ENCODE results near the gene SGSH.

SGSH gene

GRCh38 chr17:80214878-80215210 is 5.3 kb downstream of the SGSH start (continued):
- no peak for TF ChIP-seq PRDM6 (tag by site-specific recombination; IDR thresholded peaks at IDR 0.05)
- TF ChIP-seq ZBTB8A (tag by site-specific recombination; IDR thresholded peaks at IDR 0.05), result no peak
- TF ChIP-seq ZNF510 (tag by site-specific recombination; IDR thresholded peaks at IDR 0.05; ENCODE audit: insufficient replicate concordance), result no peak

- Histone ChIP-seq H3K27ac (ENCODE audit: extremely low read depth, low read depth, low read length) (no peak overlapping the region), H3K4me3 (ENCODE audit: low read depth, low read length) (no peak overlapping the region), H3K4me1 (ENCODE audit: control insufficient read depth, insufficient read depth, low read length) (peaks cover 4% of the 10 kb centered on the region; the same call in 1 of the 2 replicates), H3K36me3 (ENCODE audit: control insufficient read depth in 2 of 2, insufficient read depth in 1 of 2, low read length in 2 of 2) (peaks cover 14 to 93% of the 10 kb centered on the region in 2 experiments), H3K9me3 (ENCODE audit: control insufficient read depth, insufficient read depth, low read depth, low read length) (no peaks in the 10 kb centered on the region)
- POLR2A ChIA-PET, result no interaction called here
- TF ChIP-seq PATZ1 (tag by site-specific recombination; IDR thresholded peaks at IDR 0.05), result no peak
- TF ChIP-seq ZBTB20 (tag by site-specific recombination; IDR thresholded peaks at IDR 0.05), result no peak
- TF ChIP-seq ZBTB48 (tag by site-specific recombination; IDR thresholded peaks at IDR 0.05), result no peak
- no peak for TF ChIP-seq ZNF621 (tag by site-specific recombination; IDR thresholded peaks at IDR 0.05)
- CTCF ChIA-PET, result interaction anchor here (0.5 kb wide), 1 partner anchor 11 kb away, joined by 3 read pairs; no protein-coding TSS in a partner anchor
Measured at GRCh38 chr17:80214012-80214877, 5.9 kb downstream of the SGSH start.

- Histone ChIP-seq H3K4me3 (ENCODE audit: low read depth, low read length) (no peak overlapping the region), H3K4me1 (ENCODE audit: control insufficient read depth, insufficient read depth, low read length) (no peaks in the 10 kb centered on the region), H3K36me3 (ENCODE audit: control insufficient read depth in 2 of 2, insufficient read depth in 1 of 2, low read length in 2 of 2) (peaks cover 14 to 99% of the 10 kb centered on the region in 2 experiments), H3K27ac (ENCODE audit: extremely low read depth, low read depth, low read length) (no peak overlapping the region), H3K9me3 (ENCODE audit: control insufficient read depth, insufficient read depth, low read depth, low read length) (no peaks in the 10 kb centered on the region)
- TF ChIP-seq MYNN (tag by site-specific recombination; IDR thresholded peaks at IDR 0.05; ENCODE audit: borderline replicate concordance) (no peak), ZNF292 (tag by site-specific recombination; IDR thresholded peaks at IDR 0.05; ENCODE audit: borderline replicate concordance, low read depth) (no peak), ZNF140 (tag by site-specific recombination; IDR thresholded peaks at IDR 0.05) (no peak), KLF17 (tag by site-specific recombination; IDR thresholded peaks at IDR 0.05) (no peak), ZBTB17 (tag by site-specific recombination; IDR thresholded peaks at IDR 0.05) (no peak), ZNF37A (tag by site-specific recombination; IDR thresholded peaks at IDR 0.05) (no peak), ZNF654 (tag by site-specific recombination; IDR thresholded peaks at IDR 0.05; ENCODE audit: low read depth) (no peak), ZNF561 (tag by site-specific recombination; IDR thresholded peaks at IDR 0.05; ENCODE audit: borderline replicate concordance) (no peak), ZNF335 (tag by site-specific recombination; conservative IDR thresholded peaks at IDR 0.05) (no peak), ZNF24 (tag by site-specific recombination; IDR thresholded peaks at IDR 0.05) (no peak), ZNF664 (tag by site-specific recombination; IDR thresholded peaks at IDR 0.05) (no peak), ZNF112 (tag by site-specific recombination; IDR thresholded peaks at IDR 0.05) (no peak), ZNF529 (tag by site-specific recombination; IDR thresholded peaks at IDR 0.05; ENCODE audit: insufficient replicate concordance) (no peak), ZBTB7A (tag by site-specific recombination; IDR thresholded peaks at IDR 0.05; ENCODE audit: low read depth) (no peak), ZNF311 (tag by site-specific recombination; IDR thresholded peaks at IDR 0.05; ENCODE audit: borderline replicate concordance) (no peak), ZNF747 (tag by site-specific recombination; IDR thresholded peaks at IDR 0.05) (no peak), ZNF518A (tag by site-specific recombination; conservative IDR thresholded peaks at IDR 0.05; ENCODE audit: low read depth) (no peak)
- ChIA-PET CTCF (no interaction called here), POLR2A (no interaction called here)
Measured at GRCh38 chr17:80213643-80213975, 6.5 kb downstream of the SGSH start.

All from HEK293 (cell line).